OCI-LY3 (cell line): ENCODE results near the gene RGS14.

Source experiments
- H2AFZ ChIP-seq: fragments of 200-600, 300-600 bp; shearing (Covaris generic); 2 replicates; pipeline ENCODE4 v1.6.0; 2014; ENCODE audit warnings: antibody characterized with exemption, low read depth, low read length
- H3K27ac ChIP-seq: fragments of 200-600, 300-600 bp; sonication (generic); 2 replicates; pipeline ENCODE4 v1.5.1; 2014; ENCODE audit warnings: mild to moderate bottlenecking, low read length, moderate library complexity, mixed read lengths
- H3K27me3 ChIP-seq: fragments of 200-600, 300-600 bp; sonication (generic); 2 replicates; pipeline ENCODE4 v1.6.1; 2014; ENCODE audit warnings: low read depth, low read length, mixed read lengths
- H3K36me3 ChIP-seq: fragments of 200-600, 300-600 bp; sonication (generic); replicated peaks from 2 replicates; pipeline ENCODE3; 2014; ENCODE audit warnings: low read depth, low read length, mixed read lengths
- H3K4me1 ChIP-seq: fragments of 300-600, 200-600 bp; sonication (generic); 2 replicates; pipeline ENCODE4 v1.6.1; 2014; ENCODE audit warnings: low read length, mixed read lengths
- H3K4me2 ChIP-seq: fragments of 200-600, 300-600 bp; sonication (generic); 2 replicates; pipeline ENCODE4 v1.6.1; 2014; ENCODE audit warnings: low read length, mixed read lengths
- H3K4me3 ChIP-seq: fragments of 300-600, 200-600 bp; sonication (generic); 2 replicates; pipeline ENCODE4 v1.5.1; 2014; ENCODE audit warnings: antibody characterized with exemption, mild to moderate bottlenecking, low read length, moderate library complexity
- H3K79me2 ChIP-seq: fragments of 300-600, 200-600 bp; shearing (Covaris generic); 2 replicates; pipeline ENCODE4 v1.6.1; 2014; ENCODE audit warnings: mild to moderate bottlenecking, low read length, mixed read lengths
- H3K9ac ChIP-seq: fragments of 300-600, 200-600 bp; shearing (Covaris generic); 2 replicates; pipeline ENCODE4 v1.6.0; 2014; ENCODE audit warnings: mild to moderate bottlenecking, low read length, moderate library complexity
- H3K9me3 ChIP-seq: fragments of 200-600, 300-600 bp; shearing (Covaris generic); 2 replicates; pipeline ENCODE4 v1.6.1; 2014; ENCODE audit warnings: low read length, mixed read lengths; ENCODE audit not compliant: insufficient read depth
- H4K20me1 ChIP-seq: fragments of 200-600, 300-600 bp; sonication (generic); 2 replicates; pipeline ENCODE4 v1.6.1; 2016; ENCODE audit warnings: low read length, mixed read lengths; ENCODE audit not compliant: insufficient read depth
- CTCF ChIP-seq: fragments of 200-600, 300-600 bp; sonication (generic); IDR thresholded peaks from 2 replicates; pipeline ENCODE4 v1.5.1; 2014; ENCODE audit warnings: antibody characterized with exemption, low read length, low read depth
- EZH2phosphoT487 ChIP-seq: fragments of 200-600 bp; shearing (Covaris generic); IDR thresholded peaks from 2 replicates; pipeline ENCODE4 v1.6.1; 2018; ENCODE audit warnings: antibody characterized with exemption, mixed run types, low read depth

Gene RGS14

GRCh38 chr5:177403102-177403791 lies 45.5 kb downstream of the RGS14 start:
- Histone ChIP-seq H4K20me1 (no peaks in the 10 kb centered on the region), H3K4me3 (peak overlapping the region; percentile 82), H3K4me1 (peaks cover 19% of the 10 kb centered on the region), H3K79me2 (no peaks in the 10 kb centered on the region), H3K9me3 (no peaks in the 10 kb centered on the region), H2AFZ (peak overlapping the region; percentile 65; the same call in 1 of the 2 replicates), H3K27me3 (peaks cover 17% of the 10 kb centered on the region), H3K4me2 (peak overlapping the region; percentile 94), H3K27ac (no peak overlapping the region), H3K9ac (peak overlapping the region; percentile 61), H3K36me3 (no peaks in the 10 kb centered on the region)
- no peak for TF ChIP-seq CTCF
- TF ChIP-seq EZH2phosphoT487: no peak

GRCh38 chr5:177403792-177404640 lies 46.3 kb downstream of the RGS14 start:
- H3K36me3 ChIP-seq: no peaks in the 10 kb centered on the region
- peaks cover 17% of the 10 kb centered on the region for H3K27me3 ChIP-seq
- H3K4me1 ChIP-seq: peaks cover 19% of the 10 kb centered on the region
- TF ChIP-seq CTCF (peak; percentile 69), EZH2phosphoT487 (no peak)
- peak overlapping the region; percentile 61 for H3K9ac ChIP-seq
- H3K9me3 ChIP-seq: no peaks in the 10 kb centered on the region
- no peaks in the 10 kb centered on the region for H4K20me1 ChIP-seq
- H3K4me3 ChIP-seq: peak overlapping the region; percentile 82
- no peaks in the 10 kb centered on the region for H3K79me2 ChIP-seq
- no peak overlapping the region for H3K27ac ChIP-seq
- H2AFZ ChIP-seq: peak overlapping the region; percentile 65; the same call in 1 of the 2 replicates
- H3K4me2 ChIP-seq: peak overlapping the region; percentile 94

GRCh38 chr5:177404641-177405179 lies 47.0 kb downstream of the RGS14 start:
- no peak overlapping the region for H3K27ac ChIP-seq
- H3K9me3 ChIP-seq: no peaks in the 10 kb centered on the region
- peak overlapping the region; percentile 40; the same call in 1 of the 2 replicates for H2AFZ ChIP-seq
- H3K9ac ChIP-seq: peak overlapping the region; percentile 61
- no peaks in the 10 kb centered on the region for H4K20me1 ChIP-seq
- peak overlapping the region; percentile 94 for H3K4me2 ChIP-seq
- H3K27me3 ChIP-seq: peaks cover 17% of the 10 kb centered on the region
- H3K36me3 ChIP-seq: no peaks in the 10 kb centered on the region
- peak overlapping the region; percentile 82 for H3K4me3 ChIP-seq
- peaks cover 19% of the 10 kb centered on the region for H3K4me1 ChIP-seq
- no peaks in the 10 kb centered on the region for H3K79me2 ChIP-seq
- TF ChIP-seq CTCF (no peak), EZH2phosphoT487 (no peak)

GRCh38 chr5:177405312-177405711 lies 47.6 kb downstream of the RGS14 start:
- Histone ChIP-seq H3K9ac (no peak overlapping the region), H3K27ac (no peak overlapping the region), H3K27me3 (peaks cover 17% of the 10 kb centered on the region)

More at GRCh38 chr5:177405312-177405711, 47.6 kb downstream of the RGS14 start:
- Histone ChIP-seq H3K4me3 (no peak overlapping the region), H3K79me2 (no peaks in the 10 kb centered on the region), H4K20me1 (no peaks in the 10 kb centered on the region), H3K4me2 (0 out of 2 replicates have a peak overlapping the region, but pooled peaks have one; percentile 16), H3K4me1 (peaks cover 19% of the 10 kb centered on the region), H2AFZ (no peak overlapping the region), H3K9me3 (no peaks in the 10 kb centered on the region), H3K36me3 (no peaks in the 10 kb centered on the region)
- no peak for TF ChIP-seq CTCF
- no peak for TF ChIP-seq EZH2phosphoT487
